GM12878 (cell line): ENCODE data around the gene MARS1. TPM values are rescaled to one million over a fixed set of nuclear protein-coding genes. Genes with fewer than 3 reads are reported as not detected.
A peak's percentile ranks its signal among the peaks of the same experiment; 100 is the strongest.

Source experiments
- ATAC-seq: fragments of 200-7000 bp; cut with Tn5 transposase; 3 replicates; pipeline ENCODE4 v1.9.1; 2020; ENCODE audit warnings: mild to moderate bottlenecking, moderate library complexity
- BruUV-seq: library from RNA; stranded (reverse); fragments of 400-500 nt; replicated peaks from 2 replicates; lab custom pipeline; 2021; lab: Mats Ljungman, UMichigan
- CTCF ChIA-PET: fragments of 300-600 bp; sonication (Branson Sonifier 250); formaldehyde crosslinking; extraction: SDS; loops from one replicate; lab custom pipeline; 2021; ENCODE audit warnings: inconsistent platforms; lab: Yijun Ruan, JAX
- POLR2A ChIA-PET: fragments of 350-600 bp; formaldehyde crosslinking; extraction: SDS; loops from one replicate; lab custom pipeline; 2021; ENCODE audit warnings: inconsistent platforms; lab: Charles Lee
- RAD21 ChIA-PET: fragments of 300-600 bp; sonication (Branson Sonifier 250); formaldehyde crosslinking; loops from one replicate; lab custom pipeline; 2023; ENCODE audit warnings: antibody characterized with exemption; ENCODE audit not compliant: unreplicated experiment; lab: Charles Lee
- SMC1A ChIA-PET: fragments of 300-600 bp; sonication (Branson Sonifier 250); formaldehyde crosslinking; loops from one replicate; lab custom pipeline; 2023; ENCODE audit not compliant: unreplicated experiment, uncharacterized antibody; lab: Charles Lee
- DNase-seq: peaks from one replicate; pipeline ENCODE4 v3.0.0-alpha.2; 2011; ENCODE audit warnings: low read depth, low spot score
- FAIRE-seq: peaks from 3 replicates; lab custom pipeline; 2011; peaks lifted over from hg19 to GRCh38; lab: Jason Lieb, UNC
- H2AFZ ChIP-seq: 2 replicates; pipeline ENCODE4 v1.6.0; 2011; ENCODE audit warnings: low read depth, low read length, control low read depth; ENCODE audit not compliant: control insufficient read depth
- H3K27ac ChIP-seq: 2 replicates; pipeline ENCODE4 v1.5.1; 2011; ENCODE audit warnings: control low read depth; ENCODE audit not compliant: control insufficient read depth, insufficient read depth
- H3K27me3 ChIP-seq, 2 experiments: replicated peaks in 1 of 2; 2 replicates each; pipeline versions ENCODE4 v1.6.0 to v1.6.1; 2011; ENCODE audit warnings: low read length in 1 of 2; ENCODE audit not compliant: control insufficient read depth in 2 of 2, insufficient read depth in 2 of 2
- H3K36me3 ChIP-seq, 2 experiments: 2 replicates each; pipeline ENCODE4 v1.5.1; 2011; ENCODE audit warnings: low read length in 1 of 2; ENCODE audit not compliant: control insufficient read depth in 2 of 2, insufficient read depth in 2 of 2
- H3K4me1 ChIP-seq: 2 replicates; pipeline ENCODE4 v1.6.1; 2011; ENCODE audit warnings: mild to moderate bottlenecking, low read length, moderate library complexity, mixed read lengths; ENCODE audit not compliant: control insufficient read depth, insufficient read depth
- H3K4me2 ChIP-seq: 2 replicates; pipeline ENCODE4 v1.6.0; 2011; ENCODE audit warnings: control low read depth; ENCODE audit not compliant: control insufficient read depth, insufficient read depth
- H3K4me3 ChIP-seq: fragments of 200-600 bp; sonication (generic); 2 replicates; pipeline ENCODE4 v1.5.1; 2016
- H3K79me2 ChIP-seq: 2 replicates; pipeline ENCODE4 v1.6.0; 2011; ENCODE audit warnings: low read length; ENCODE audit not compliant: control insufficient read depth, insufficient read depth
- H3K9ac ChIP-seq: 2 replicates; pipeline ENCODE4 v1.8.0; 2011; ENCODE audit warnings: low read length, control low read depth, mixed read lengths; ENCODE audit not compliant: control insufficient read depth, insufficient read depth
- H3K9me3 ChIP-seq: replicated peaks from 3 replicates; pipeline ENCODE4 v1.5.1; 2011; ENCODE audit warnings: mild to moderate bottlenecking, low read length; ENCODE audit not compliant: control insufficient read depth, insufficient read depth
- H4K20me1 ChIP-seq: 2 replicates; pipeline ENCODE4 v1.6.0; 2011; ENCODE audit not compliant: control insufficient read depth, insufficient read depth
- BHLHE40 ChIP-seq, 2 experiments: fragments of 450-650 bp in 1 of 2; IDR thresholded peaks; 2 replicates each; pipeline ENCODE4 v1.6.1; 2011 to 2017; ENCODE audit warnings: low read depth in 2 of 2, borderline replicate concordance in 1 of 2, improper control_type of control experiment in 1 of 2, low read length in 1 of 2, mild to moderate bottlenecking in 1 of 2
- CBX3 ChIP-seq: fragments of 200-600 bp; sonication (generic); IDR thresholded peaks from 2 replicates; pipeline ENCODE4 v1.6.1; 2016; ENCODE audit warnings: low read depth, borderline replicate concordance
- CEBPB ChIP-seq, 2 experiments: fragments of 150-350 bp in 1 of 2; IDR thresholded peaks; 2 replicates each; pipeline ENCODE4 v1.6.1; 2012 to 2014; ENCODE audit warnings: low read depth in 2 of 2, low read length in 2 of 2, borderline replicate concordance in 1 of 2, inconsistent platforms in 1 of 2
- CHD1 ChIP-seq: IDR thresholded peaks from 2 replicates; pipeline ENCODE4 v1.6.1; 2012; ENCODE audit warnings: low read depth, low read length, improper control_type of control experiment
- CREM ChIP-seq: IDR thresholded peaks from 2 replicates; pipeline ENCODE4 v1.6.1; 2014; ENCODE audit warnings: antibody characterized with exemption, low read depth
- EED ChIP-seq: sonication (generic); IDR thresholded peaks from 2 replicates; pipeline ENCODE4 v1.6.1; 2016; ENCODE audit warnings: antibody characterized with exemption, low read depth
- HDAC6 ChIP-seq: fragments of 200-600 bp; sonication (generic); IDR thresholded peaks from one replicate; pipeline ENCODE4 v1.8.0; 2017; ENCODE audit warnings: antibody characterized with exemption; ENCODE audit not compliant: unreplicated experiment
- IKZF2 ChIP-seq, 2 experiments: fragments of 450-650 bp; IDR thresholded peaks; 2 replicates each; pipeline ENCODE4 v1.6.1; 2017; ENCODE audit warnings: mild to moderate bottlenecking in 2 of 2, moderate library complexity in 2 of 2
- KAT2A ChIP-seq: conservative IDR thresholded peaks from 2 replicates; pipeline ENCODE4 v1.6.1; 2011; ENCODE audit warnings: low read depth, low read length; ENCODE audit not compliant: control insufficient read depth
- MYC ChIP-seq: IDR thresholded peaks from 2 replicates; pipeline ENCODE4 v1.6.1; 2011; ENCODE audit warnings: mild to moderate bottlenecking, low read length, moderate library complexity, inconsistent platforms; ENCODE audit not compliant: insufficient read depth, insufficient replicate concordance, insufficient read length, severe bottlenecking
- PML ChIP-seq: IDR thresholded peaks from 2 replicates; pipeline ENCODE4 v1.6.1; 2012; ENCODE audit warnings: low read length, inconsistent platforms
- SMAD1 ChIP-seq: fragments of 450-650 bp; IDR thresholded peaks from 2 replicates; pipeline ENCODE4 v1.6.1; 2018; ENCODE audit warnings: mild to moderate bottlenecking, low read depth; ENCODE audit not compliant: partially characterized antibody
- SMAD5 ChIP-seq: IDR thresholded peaks from 2 replicates; pipeline ENCODE4 v1.6.1; 2016; ENCODE audit warnings: antibody characterized with exemption, low read depth
- SPI1 ChIP-seq: IDR thresholded peaks from 2 replicates; pipeline ENCODE4 v1.6.1; 2011; ENCODE audit warnings: low read depth, mild to moderate bottlenecking, low read length, moderate library complexity, borderline replicate concordance; ENCODE audit not compliant: insufficient read depth
- TCF7 ChIP-seq: IDR thresholded peaks from 2 replicates; pipeline ENCODE4 v1.6.1; 2014; ENCODE audit warnings: antibody characterized with exemption, borderline replicate concordance
- WGBS: methylation state at CpG from one replicate; pipeline ENCODE4 v1.1.6; 2016; ENCODE audit warnings: low lambda C conversion rate; ENCODE audit not compliant: insufficient replicate concordance, insufficient coverage; ENCODE audit errors: missing lambda C conversion rate; 5-methylcytosine and 5-hydroxymethylcytosine counted together
- in situ Hi-C: fragments of 300-500 bp; cut with MboI; formaldehyde crosslinking; loops from 9 replicates; pipeline ENCODE4 v1.14.3; 2018; ENCODE audit warnings: mixed read lengths
- intact Hi-C: fragments of 100-400 bp; cut with micrococcal nuclease; formaldehyde crosslinking; loops from one replicate; pipeline ENCODE4 v1.14.2; 2022; ENCODE audit not compliant: unreplicated experiment
- polyA plus RNA-seq, 11 experiments: library from polyadenylated mRNA; depleted of rRNA in 4 of 11; unstranded in 6 of 11; stranded (reverse) in 5 of 11; fragments of >200 nt; fragmentation: Nextera tagmentation in 4 of 11; fragmentation: Illumina TruSeq in 1 of 11; extraction: Ambion mirVana in 4 of 11; extraction: Trizol in 1 of 11; gene quantifications; 1 replicate in 1 of 11; 2 replicates in 10 of 11; pipeline versions ENCODE4 v1.2.1 to v1.2.3, GENCODE V29; 2011 to 2016; ENCODE audit warnings: inconsistent platforms in 2 of 11, missing spikeins in 2 of 11, low read depth in 1 of 11
- total RNA-seq, 4 experiments: library from RNA; depleted of rRNA in 3 of 4; stranded (reverse); fragments of >200 nt in 3 of 4; fragmentation: Illumina TruSeq in 1 of 4; extraction: Trizol in 1 of 4; gene quantifications; 2 replicates each; pipeline versions ENCODE4 v1.2.1 to v1.2.3, GENCODE V29; 2013 to 2021
- TF ChIP-seq, protein P1 (sequence below): fragments of 450-650 bp; formaldehyde crosslinking; IDR thresholded peaks from 2 replicates; pipeline ENCODE4 v1.4.0; 2022; ENCODE audit warnings: mild to moderate bottlenecking, moderate library complexity
- TF ChIP-seq, protein P2 (sequence below): fragments of 450-650 bp; IDR thresholded peaks from 2 replicates; pipeline ENCODE4 v1.6.1; 2018; ENCODE audit warnings: mild to moderate bottlenecking, low read depth, moderate library complexity; ENCODE audit not compliant: partially characterized antibody

Gene MARS1
- total and polyA plus RNA-seq, 10 of the 15 experiments (the other 5 are each of a cell fraction or from before 2014, with no cell fraction given) = 72.3 to 270 (median 153) TPM

DNA sequence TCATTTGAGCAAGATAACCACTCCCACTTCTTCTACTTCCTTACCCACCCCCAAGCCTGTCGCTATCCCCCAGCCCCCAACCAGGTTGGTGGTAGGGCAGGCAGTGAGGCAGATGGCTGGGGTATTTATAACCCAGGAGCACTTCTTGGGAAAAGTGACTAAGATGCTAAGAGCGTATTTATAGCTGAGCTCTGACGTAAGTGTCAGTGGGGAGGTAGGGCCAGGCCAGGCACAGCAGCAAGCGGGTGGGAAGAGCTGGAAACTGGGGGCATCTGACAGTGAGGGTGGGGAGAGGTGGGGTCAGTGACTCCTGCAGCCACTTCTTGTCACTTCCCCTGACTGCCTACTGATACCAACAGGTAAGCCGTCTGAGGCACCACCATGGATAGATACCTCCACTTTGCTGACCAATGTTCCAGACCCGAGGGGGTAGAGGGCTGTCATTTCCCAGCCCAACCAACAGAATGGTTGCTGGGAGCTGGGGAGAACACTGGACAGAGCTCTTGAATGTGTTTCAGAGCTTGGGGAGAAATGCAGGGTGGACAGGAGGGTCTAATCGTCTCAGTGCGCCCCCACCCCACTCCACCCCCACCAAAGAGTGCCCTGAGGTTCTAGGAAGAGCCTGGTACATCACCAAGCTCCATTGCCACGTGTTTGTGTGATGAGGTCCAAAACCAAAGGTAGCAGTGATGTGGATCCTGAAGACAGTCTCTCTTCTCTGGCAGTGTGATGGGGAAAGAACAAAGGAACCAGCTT lies 35.5 kb upstream of the MARS1 start:
- FAIRE-seq = no peak
- TF ChIP-seq PML (no peak), SMAD5 (no peak), BHLHE40 (IDR thresholded peaks at IDR 0.05; ENCODE audit: borderline replicate concordance in 1 of 2, low read depth in 2 of 2, low read length in 1 of 2) (no peak), SPI1 (no peak), EED (no peak), CEBPB (IDR thresholded peaks at IDR 0.05; ENCODE audit: borderline replicate concordance in 1 of 2, low read depth in 2 of 2, low read length in 2 of 2) (no peak), KAT2A (no peak), MYC (no peak), HDAC6 (no peak), TCF7 (no peak), IKZF2 (IDR thresholded peaks at IDR 0.05) (peak; percentile 9 to 41; a peak in 2 of 4 replicates), SMAD1 (no peak), CREM (peak; percentile 29; the same call in 1 of the 2 replicates), CHD1 (no peak), CBX3 (no peak)
- TF ChIP-seq, protein P1, sequence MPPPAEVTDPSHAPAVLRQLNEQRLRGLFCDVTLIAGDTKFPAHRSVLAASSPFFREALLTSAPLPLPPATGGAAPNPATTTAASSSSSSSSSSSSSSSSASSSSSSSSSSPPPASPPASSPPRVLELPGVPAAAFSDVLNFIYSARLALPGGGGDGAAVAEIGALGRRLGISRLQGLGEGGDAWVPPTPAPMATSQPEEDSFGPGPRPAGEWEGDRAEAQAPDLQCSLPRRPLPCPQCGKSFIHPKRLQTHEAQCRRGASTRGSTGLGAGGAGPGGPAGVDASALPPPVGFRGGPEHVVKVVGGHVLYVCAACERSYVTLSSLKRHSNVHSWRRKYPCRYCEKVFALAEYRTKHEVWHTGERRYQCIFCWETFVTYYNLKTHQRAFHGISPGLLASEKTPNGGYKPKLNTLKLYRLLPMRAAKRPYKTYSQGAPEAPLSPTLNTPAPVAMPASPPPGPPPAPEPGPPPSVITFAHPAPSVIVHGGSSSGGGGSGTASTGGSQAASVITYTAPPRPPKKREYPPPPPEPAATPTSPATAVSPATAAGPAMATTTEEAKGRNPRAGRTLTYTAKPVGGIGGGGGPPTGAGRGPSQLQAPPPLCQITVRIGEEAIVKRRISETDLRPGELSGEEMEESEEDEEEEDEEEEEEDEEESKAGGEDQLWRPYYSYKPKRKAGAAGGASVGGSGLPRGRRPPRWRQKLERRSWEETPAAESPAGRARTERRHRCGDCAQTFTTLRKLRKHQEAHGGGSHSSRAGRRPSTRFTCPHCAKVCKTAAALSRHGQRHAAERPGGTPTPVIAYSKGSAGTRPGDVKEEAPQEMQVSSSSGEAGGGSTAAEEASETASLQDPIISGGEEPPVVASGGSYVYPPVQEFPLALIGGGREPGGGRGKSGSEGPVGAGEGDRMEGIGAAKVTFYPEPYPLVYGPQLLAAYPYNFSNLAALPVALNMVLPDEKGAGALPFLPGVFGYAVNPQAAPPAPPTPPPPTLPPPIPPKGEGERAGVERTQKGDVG (CRISPR knock-in tag) = no peak
- TF ChIP-seq, protein P2, sequence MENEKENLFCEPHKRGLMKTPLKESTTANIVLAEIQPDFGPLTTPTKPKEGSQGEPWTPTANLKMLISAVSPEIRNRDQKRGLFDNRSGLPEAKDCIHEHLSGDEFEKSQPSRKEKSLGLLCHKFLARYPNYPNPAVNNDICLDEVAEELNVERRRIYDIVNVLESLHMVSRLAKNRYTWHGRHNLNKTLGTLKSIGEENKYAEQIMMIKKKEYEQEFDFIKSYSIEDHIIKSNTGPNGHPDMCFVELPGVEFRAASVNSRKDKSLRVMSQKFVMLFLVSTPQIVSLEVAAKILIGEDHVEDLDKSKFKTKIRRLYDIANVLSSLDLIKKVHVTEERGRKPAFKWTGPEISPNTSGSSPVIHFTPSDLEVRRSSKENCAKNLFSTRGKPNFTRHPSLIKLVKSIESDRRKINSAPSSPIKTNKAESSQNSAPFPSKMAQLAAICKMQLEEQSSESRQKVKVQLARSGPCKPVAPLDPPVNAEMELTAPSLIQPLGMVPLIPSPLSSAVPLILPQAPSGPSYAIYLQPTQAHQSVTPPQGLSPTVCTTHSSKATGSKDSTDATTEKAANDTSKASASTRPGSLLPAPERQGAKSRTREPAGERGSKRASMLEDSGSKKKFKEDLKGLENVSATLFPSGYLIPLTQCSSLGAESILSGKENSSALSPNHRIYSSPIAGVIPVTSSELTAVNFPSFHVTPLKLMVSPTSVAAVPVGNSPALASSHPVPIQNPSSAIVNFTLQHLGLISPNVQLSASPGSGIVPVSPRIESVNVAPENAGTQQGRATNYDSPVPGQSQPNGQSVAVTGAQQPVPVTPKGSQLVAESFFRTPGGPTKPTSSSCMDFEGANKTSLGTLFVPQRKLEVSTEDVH = no peak

More for the DNA sequence above, 35.5 kb upstream of the MARS1 start:
- Histone ChIP-seq H4K20me1 (no peaks in the 10 kb centered on the region), H3K36me3 (no peaks in the 10 kb centered on the region), H3K9me3 (no peaks in the 10 kb centered on the region), H3K27ac (no peak overlapping the region), H3K9ac (no peak overlapping the region), H3K27me3 (no peaks in the 10 kb centered on the region), H3K4me2 (no peak overlapping the region), H3K4me1 (peaks cover 6% of the 10 kb centered on the region), H3K4me3 (no peak overlapping the region), H3K79me2 (no peaks in the 10 kb centered on the region), H2AFZ (peak overlapping the region; percentile 76)
- WGBS = 25% methylated on average over 9 of the region's 9 CpGs
- no TSS peak for BruUV-seq
- RAD21 ChIA-PET = interaction anchor here (0.6 to 6.8 kb wide), 39 partner anchors 8 to 769 kb away, joined by 3 to 224 read pairs (median 5); partner anchors contain the start of genes DDIT3, INHBC, SHMT2 and STAC3
- CTCF ChIA-PET = interaction anchor here (0.6 to 11.0 kb wide), 60 partner anchors 8 to 354 kb away, joined by 3 to 540 read pairs (median 6); partner anchors contain the start of genes DCTN2, INHBC, SHMT2 and STAC3
- DNase-seq = no peak
- in situ Hi-C loops = loop anchor here (10.0 kb wide), 1 partner anchor 138 kb away; no protein-coding TSS in a partner anchor
- intact Hi-C loops = no loop called here
- ATAC-seq = peak; percentile 1; the same call in 2 of the 3 replicates
- SMC1A ChIA-PET = interaction anchor here (0.7 to 7.6 kb wide), 45 partner anchors 7 to 239 kb away, joined by 3 to 226 read pairs (median 3); partner anchors contain the start of genes ARHGAP9, INHBC and SHMT2
- POLR2A ChIA-PET = interaction anchor here (0.5 to 6.1 kb wide), 23 partner anchors 8 to 210 kb away, joined by 3 to 29 read pairs (median 4); partner anchors contain the start of genes DDIT3 and INHBC
